Stimulated activated naive CD8-positive, alpha-beta T cell treated with anti-CD3 and anti-CD28 coated beads, Interleukin-15, Interleukin-2, amounts not matched to agents 100 ng/mL and 50 ng/mL, for 24 hours (primary cell): ENCODE data around the gene MIEF1.

Experiments used
- H3K27ac Mint-ChIP-seq: one replicate; pipeline ENCODE4 v1.8.0; 2021; ENCODE audit warnings: mild to moderate bottlenecking, mixed read lengths
- H3K27me3 Mint-ChIP-seq: one replicate; pipeline ENCODE4 v1.8.0; 2021; ENCODE audit warnings: mixed read lengths
- H3K36me3 Mint-ChIP-seq: one replicate; pipeline ENCODE4 v1.8.0; 2021; ENCODE audit warnings: low read depth, mixed read lengths
- H3K4me1 Mint-ChIP-seq: one replicate; pipeline ENCODE4 v1.8.0; 2021; ENCODE audit warnings: low read depth, mixed read lengths
- H3K4me3 Mint-ChIP-seq: one replicate; pipeline ENCODE4 v1.8.0; 2021; ENCODE audit warnings: mild to moderate bottlenecking, mixed read lengths
- H3K9me3 Mint-ChIP-seq: one replicate; pipeline ENCODE4 v1.8.0; 2021; ENCODE audit warnings: mixed read lengths

Gene MIEF1

DNA sequence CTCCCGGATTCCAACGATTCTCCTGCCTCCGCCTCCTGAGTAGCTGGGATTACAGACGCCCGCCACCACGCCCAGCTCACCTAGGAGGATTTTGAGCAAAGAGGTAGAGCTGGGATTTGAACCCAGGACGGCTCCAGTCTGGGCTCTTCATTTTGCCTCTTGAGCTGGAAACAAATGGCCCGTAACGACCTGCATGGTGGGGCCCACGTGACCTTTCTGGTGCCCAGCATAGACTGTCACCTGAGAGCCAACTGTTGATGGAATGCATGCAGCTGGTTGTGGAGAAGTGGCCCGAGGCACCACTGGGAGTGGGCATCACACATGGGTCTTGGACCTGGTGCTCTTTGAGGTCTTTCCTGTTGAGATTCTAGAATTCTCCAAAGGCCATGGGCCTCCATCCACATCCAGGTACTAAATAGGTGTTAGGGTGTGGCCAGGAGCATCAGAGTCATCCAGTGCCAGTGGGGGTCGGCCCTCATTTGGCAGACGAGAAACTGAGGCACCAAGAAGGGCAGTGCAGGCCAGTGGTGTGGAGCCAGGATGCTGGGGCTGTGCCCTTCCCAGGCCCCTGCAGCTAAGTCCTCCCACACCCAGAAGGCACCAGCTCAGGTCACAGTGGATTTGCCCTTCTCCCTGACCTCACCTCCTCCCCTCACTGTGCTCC lies 22.1 kb downstream of the MIEF1 start:
- Mint-ChIP-seq H3K36me3 (peaks cover 61% of the 10 kb centered on the region), H3K27ac (peak overlapping the region; percentile 81), H3K9me3 (no peaks in the 10 kb centered on the region), H3K4me3 (peak overlapping the region; percentile 59), H3K4me1 (peaks cover 72% of the 10 kb centered on the region), H3K27me3 (peaks cover 3% of the 10 kb centered on the region)

DNA sequence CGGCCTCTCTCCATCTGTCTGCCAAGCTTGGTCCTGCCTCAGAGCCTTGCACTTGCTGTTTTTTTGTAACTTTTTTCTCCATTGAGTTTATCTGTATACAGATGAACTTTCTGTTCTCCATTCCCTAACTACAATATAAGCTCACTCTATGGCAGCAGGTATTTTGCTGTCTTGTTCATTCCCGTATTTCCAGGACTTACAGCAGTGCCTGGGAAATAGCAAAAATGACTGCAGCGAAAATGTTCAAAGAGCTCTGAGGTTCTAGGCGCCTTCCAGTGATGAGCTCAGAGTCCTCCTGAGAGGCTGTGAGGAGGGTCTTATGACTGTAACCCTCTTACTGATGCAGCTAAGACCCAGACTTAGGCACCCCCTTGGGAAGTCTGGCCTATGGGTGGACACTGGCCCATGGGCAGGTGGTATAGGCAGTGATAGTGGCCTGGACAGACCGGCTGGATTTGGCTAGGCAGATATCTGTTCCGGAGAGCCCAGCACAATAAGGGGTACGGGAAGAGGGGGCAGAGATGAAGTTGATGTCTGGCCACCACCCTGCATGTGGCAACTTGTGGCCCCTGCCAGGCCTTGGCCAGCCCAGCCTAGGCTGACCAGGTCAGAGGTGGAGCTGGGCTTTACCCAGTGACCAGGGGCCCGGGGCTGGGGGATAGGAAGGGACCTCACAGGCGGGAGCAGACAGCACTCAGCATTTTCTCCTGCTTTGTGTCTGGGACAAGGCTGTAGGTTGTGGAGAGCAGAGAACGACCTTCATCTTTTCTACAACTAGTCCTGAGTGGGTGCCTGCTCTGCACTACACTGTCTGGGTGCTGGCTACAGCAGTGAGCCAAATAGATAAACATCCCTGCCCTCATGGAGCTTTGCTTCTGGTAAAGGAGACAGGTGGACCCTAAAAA lies 22.9 kb downstream of the MIEF1 start:
- H3K27me3 Mint-ChIP-seq = peaks cover 3% of the 10 kb centered on the region
- peak overlapping the region; percentile 59 for H3K4me3 Mint-ChIP-seq
- peak overlapping the region; percentile 81 for H3K27ac Mint-ChIP-seq
- H3K36me3 Mint-ChIP-seq = peaks cover 68% of the 10 kb centered on the region
- peaks cover 78% of the 10 kb centered on the region for H3K4me1 Mint-ChIP-seq
- no peaks in the 10 kb centered on the region for H3K9me3 Mint-ChIP-seq

DNA sequence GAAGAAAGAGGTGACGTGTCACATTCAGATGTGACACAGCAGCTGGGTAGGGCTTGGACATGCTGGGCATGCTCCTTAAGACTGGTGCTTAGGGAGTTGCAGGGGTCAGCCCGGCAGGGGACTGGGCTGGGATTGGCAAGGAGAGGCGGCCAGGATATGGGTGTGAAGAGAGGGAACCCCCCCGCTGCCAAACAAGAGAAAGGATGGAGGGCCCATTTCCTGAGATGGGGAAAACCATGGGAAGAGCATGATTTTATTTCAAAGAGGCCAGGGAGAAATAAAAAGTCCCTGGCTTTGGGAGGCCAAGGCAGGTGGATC lies 23.5 kb downstream of the MIEF1 start:
- no peaks in the 10 kb centered on the region for H3K9me3 Mint-ChIP-seq

DNA sequence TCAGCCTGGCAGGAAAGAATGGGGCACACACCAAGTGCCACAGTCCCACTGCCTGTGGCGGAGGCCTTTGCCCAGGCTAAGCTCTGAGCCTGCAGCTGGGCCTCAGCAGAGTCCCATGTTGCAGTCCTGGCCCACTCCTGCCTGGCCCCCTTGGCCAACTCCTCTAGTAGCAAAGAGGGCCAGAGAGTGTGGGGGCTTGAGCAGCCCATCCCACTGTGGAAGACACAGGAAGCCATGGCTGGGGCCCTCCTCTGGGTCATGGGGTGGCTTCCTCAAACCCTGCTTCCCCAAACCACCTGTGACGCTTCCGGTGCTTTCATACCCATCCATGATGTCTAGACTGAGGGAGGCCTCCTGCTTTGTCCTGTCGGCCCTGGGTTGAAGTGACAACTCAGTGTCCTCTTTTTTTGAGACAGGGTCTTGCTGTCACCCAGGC lies 24.7 kb downstream of the MIEF1 start:
- Mint-ChIP-seq H3K27me3 (no peaks in the 10 kb centered on the region), H3K4me1 (peaks cover 88% of the 10 kb centered on the region), H3K36me3 (peaks cover 67% of the 10 kb centered on the region), H3K9me3 (no peaks in the 10 kb centered on the region), H3K27ac (peak overlapping the region; percentile 18), H3K4me3 (no peak overlapping the region)

More for the DNA sequence above, 23.5 kb downstream of the MIEF1 start:
- H3K36me3 Mint-ChIP-seq = peaks cover 68% of the 10 kb centered on the region
- H3K4me3 Mint-ChIP-seq = peak overlapping the region; percentile 28
- no peaks in the 10 kb centered on the region for H3K27me3 Mint-ChIP-seq
- peak overlapping the region; percentile 78 for H3K27ac Mint-ChIP-seq
- peaks cover 81% of the 10 kb centered on the region for H3K4me1 Mint-ChIP-seq

DNA sequence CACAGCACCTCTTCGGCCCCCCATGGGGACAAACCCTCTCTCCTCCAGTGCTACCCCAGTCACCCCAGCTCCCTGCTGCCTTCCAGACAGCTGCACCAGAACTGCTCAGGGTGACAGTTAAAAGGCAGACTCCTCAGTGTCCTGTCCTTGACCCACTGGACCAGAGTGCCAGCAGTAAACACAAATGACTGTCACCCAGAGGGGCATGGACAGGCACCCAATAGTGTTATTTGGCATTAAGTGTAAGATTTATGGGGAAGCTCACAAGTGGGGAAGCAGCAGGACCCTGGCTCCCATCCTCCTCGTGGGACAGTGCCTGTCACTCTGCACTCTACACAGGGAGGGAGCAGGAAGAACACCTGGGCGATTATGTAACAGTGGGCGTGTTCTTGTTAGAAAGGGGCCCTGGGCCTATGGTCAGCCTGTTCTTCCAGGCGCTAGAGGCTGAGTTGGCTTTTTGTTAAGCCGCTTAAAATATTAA lies 25.4 kb downstream of the MIEF1 start:
- peaks cover 62% of the 10 kb centered on the region for H3K36me3 Mint-ChIP-seq
- H3K4me3 Mint-ChIP-seq = no peak overlapping the region
- H3K27me3 Mint-ChIP-seq = no peaks in the 10 kb centered on the region
- H3K4me1 Mint-ChIP-seq = peaks cover 84% of the 10 kb centered on the region
- H3K9me3 Mint-ChIP-seq = no peaks in the 10 kb centered on the region
- peak overlapping the region; percentile 18 for H3K27ac Mint-ChIP-seq

DNA sequence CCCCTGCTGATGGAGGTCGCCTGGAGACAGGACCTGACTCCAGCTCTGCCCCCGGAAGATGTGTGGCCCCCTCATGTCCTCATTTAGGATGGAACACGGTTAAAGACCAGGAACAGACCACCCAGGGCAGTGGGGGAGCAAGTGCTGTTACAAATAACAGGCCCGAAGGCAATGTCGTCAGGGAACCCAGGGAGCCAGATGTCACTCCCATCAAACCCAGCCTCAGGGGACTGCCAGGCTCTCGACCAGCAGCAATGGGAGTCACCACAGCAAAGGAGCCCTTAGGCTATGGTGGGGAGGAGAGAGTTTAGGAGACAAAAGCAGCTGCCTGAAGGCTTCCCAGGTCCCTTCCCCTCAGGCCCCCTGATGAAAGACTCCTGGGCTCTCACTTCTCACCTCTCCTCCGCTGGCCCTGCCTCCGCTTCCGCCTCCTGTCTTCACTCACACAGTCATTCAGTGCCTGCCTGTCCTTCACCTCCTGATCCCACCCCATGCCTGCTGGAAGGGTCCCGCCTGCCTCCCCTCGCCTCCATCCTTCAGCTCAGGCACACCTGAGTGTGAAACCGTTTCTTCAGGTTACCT lies 26.1 kb downstream of the MIEF1 start:
- H3K27ac Mint-ChIP-seq = peak overlapping the region; percentile 54
- H3K36me3 Mint-ChIP-seq = peaks cover 56% of the 10 kb centered on the region
- peak overlapping the region; percentile 78 for H3K4me3 Mint-ChIP-seq
- no peaks in the 10 kb centered on the region for H3K9me3 Mint-ChIP-seq
- H3K4me1 Mint-ChIP-seq = peaks cover 80% of the 10 kb centered on the region
- H3K27me3 Mint-ChIP-seq = no peaks in the 10 kb centered on the region

DNA sequence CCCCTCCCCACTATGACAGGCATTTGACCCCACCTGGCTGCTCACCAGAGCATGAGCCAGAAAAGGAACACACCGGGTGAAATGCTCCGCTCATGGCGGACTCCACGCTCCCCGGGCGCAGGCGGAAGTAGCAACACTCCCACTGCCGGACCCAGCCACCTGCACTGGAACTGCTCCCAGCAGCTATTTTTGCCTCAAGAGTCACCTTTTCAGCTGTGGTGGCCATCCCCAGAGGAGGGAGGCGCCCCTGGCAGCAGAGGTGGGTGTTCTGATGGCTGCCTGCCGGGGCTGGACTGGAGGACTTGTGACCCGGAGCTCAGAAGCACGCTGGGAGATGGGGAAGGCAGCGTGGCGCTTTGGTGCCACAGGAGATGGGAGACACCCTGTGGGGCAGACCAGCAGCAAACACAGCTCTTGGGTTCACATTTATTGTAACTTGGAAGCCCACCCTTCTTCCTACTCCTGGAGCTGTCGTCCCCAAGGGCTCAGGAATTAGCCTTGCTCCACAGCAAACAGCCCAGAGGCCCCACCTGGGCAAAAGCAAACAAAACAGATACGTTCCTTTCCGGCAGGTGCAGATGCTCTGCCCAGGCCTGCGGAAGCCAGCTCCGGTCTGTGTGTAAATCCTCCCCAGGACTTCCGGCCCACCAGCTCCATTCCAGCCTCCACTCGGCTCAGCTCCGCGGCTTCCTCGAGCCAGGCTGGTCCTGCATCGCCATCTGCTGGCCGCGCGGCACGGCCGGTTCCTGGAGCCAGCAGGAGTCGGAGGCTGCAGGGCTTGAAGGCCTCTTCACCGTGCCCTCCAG lies 26.8 kb downstream of the MIEF1 start:
- Mint-ChIP-seq H3K36me3 (peaks cover 51% of the 10 kb centered on the region), H3K27ac (peak overlapping the region; percentile 70), H3K27me3 (no peaks in the 10 kb centered on the region), H3K4me1 (peaks cover 78% of the 10 kb centered on the region), H3K9me3 (no peaks in the 10 kb centered on the region), H3K4me3 (peak overlapping the region; percentile 78)

DNA sequence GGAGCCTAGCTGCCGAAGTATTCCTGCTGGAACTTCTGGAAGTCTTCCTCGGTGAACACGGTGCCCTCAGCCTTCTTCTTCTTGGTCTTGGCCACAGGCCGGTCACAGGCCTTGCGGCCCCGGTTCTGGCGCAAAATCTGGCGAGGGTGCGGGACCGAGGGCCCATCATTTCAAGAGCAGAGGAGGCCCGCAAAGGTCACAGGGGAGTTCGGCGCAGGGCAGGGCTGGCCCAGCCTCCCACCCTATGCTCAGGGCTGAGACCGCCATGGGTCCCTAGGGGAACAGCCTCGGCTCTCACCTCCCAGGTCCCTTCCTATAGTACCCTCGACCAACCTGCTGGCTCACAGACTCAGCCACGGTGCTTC lies 27.4 kb downstream of the MIEF1 start:
- H3K4me1 Mint-ChIP-seq = peaks cover 76% of the 10 kb centered on the region
- peak overlapping the region; percentile 70 for H3K27ac Mint-ChIP-seq
- H3K4me3 Mint-ChIP-seq = peak overlapping the region; percentile 78
- H3K27me3 Mint-ChIP-seq = no peaks in the 10 kb centered on the region
- H3K9me3 Mint-ChIP-seq = no peaks in the 10 kb centered on the region
- H3K36me3 Mint-ChIP-seq = peaks cover 46% of the 10 kb centered on the region

DNA sequence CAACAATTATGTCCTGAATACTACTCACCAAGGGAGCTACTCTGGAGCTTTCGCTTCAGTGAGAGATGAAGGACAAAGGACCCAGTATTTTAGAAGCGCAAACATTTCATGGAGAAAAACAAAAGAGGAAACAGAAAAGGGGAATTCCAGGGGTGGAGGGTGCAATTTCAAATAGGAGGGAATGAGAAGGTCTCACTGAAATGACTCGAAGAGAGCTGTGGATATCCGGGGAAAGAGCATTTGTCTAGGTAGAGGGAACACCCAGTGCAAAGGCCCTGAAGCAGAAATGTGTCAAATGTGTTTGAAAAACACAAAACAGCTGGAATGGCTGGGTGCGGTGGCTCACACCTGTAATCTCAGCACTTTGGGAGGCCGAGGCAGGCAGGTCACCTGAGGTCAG lies 28.0 kb downstream of the MIEF1 start:
- Mint-ChIP-seq H3K4me3 (peak overlapping the region; percentile 78), H3K36me3 (peaks cover 40% of the 10 kb centered on the region), H3K27me3 (no peaks in the 10 kb centered on the region), H3K9me3 (no peaks in the 10 kb centered on the region), H3K4me1 (peaks cover 71% of the 10 kb centered on the region), H3K27ac (peak overlapping the region; percentile 67)

DNA sequence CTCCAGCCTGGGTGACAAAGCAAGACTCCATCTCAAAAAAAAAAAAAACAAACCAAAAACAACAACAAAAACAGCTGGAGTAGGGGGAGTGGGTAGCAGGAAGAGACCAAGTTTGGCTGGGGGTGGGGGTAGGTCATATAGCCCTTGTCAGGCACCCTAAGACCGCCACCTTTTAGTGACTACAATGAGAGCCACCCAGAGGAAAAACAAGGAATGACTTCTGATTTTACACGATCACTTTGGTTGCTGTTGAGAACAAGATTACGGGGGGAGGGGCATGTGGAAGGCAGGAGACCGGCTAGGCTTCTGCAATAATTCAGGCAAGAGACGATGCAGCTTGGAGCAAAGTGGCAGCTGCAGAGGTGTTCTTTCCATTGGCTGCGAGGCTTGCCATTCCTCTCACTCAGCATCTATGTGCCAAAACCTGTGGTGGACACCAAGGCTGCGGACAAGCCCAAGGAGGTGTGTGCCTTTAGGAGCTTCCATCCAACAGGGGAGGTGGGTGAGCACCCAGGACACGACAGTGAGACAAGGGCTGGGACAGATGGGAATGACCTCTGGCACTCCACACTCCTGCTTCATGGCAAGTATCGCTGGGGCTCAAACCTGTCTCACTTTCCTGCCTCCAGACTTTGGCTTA lies 28.7 kb downstream of the MIEF1 start:
- Mint-ChIP-seq H3K27ac (peak overlapping the region; percentile 96), H3K4me1 (peaks cover 64% of the 10 kb centered on the region), H3K36me3 (peaks cover 33% of the 10 kb centered on the region), H3K9me3 (no peaks in the 10 kb centered on the region), H3K27me3 (no peaks in the 10 kb centered on the region), H3K4me3 (peak overlapping the region; percentile 96)

DNA sequence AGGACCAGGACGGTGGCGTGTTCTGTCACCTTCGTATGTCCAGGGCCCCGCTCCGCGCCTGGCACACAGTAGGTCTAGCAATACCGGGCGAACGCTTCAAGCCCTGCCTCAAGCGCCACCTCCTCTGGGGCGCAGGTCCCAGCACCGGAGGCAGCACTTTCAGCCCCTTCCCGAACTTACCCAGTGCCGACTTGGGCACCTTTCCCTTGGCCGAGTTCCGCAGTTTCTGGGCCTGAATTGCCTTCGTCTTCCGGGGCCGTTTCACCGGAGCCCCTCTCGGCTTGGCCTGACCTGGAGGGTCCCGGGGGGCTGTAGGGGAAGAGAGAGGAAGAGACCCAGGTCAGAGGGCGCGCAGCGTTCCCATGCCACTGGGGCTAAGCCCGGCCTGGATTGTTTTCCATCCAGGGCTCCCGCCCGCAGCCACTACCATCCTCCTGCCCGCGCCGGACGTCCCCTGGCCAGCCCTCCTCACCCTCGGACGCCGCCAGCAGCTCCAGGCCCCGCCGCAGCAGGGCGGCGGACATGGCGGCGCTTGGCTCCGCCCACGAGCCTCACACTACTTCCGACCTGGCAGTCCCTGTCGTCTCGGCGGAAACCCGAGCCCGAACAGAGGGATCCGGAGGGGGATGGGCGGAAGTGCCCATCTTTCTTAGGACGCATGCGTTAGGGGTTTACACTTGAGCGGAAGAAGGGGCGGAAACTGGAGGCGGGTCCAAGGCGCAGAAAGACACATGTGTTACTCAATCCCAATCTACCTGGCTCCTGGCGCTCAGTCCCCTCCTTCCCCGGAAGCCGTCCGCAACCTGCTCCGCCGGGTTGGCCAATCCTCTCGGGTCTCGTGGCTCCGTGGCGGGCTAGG lies 30.4 kb downstream of the MIEF1 start, which contains the start of gene RPS19BP1:
TSS of gene RPS19BP1 (minus strand) at position 534 of the 859 bp plus-strand sequence. CDS start at position 524, 10 bp downstream.
- Mint-ChIP-seq H3K4me1 (peaks cover 50% of the 10 kb centered on the region), H3K4me3 (peak within 1 kb of the TSS; percentile 96), H3K36me3 (peaks cover 33% of the 10 kb centered on the region), H3K27ac (peak within 1 kb of the TSS; percentile 96), H3K9me3 (no peaks in the 10 kb centered on the region), H3K27me3 (no peaks in the 10 kb centered on the region)

DNA sequence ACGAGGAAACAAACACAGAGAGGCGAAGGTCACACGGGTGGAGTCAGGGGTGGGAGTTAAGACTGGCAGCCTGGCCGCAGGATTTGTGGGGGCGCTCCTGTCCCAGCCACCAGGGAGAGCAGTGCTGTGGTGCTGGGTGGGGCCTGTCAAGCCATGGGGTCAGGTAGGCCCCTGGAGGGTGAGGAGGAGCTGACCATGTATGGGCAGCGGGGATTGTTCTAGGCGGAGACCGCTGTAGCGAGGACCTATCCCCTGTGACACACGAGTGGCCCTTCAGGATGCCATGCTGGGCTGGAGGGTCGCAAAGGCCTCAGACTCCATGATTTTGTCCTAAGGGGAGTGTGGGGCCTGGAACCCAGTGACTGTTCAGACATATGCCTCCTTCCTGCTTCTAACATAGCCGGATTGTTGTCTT lies 32.0 kb downstream of the MIEF1 start:
- Mint-ChIP-seq H3K27ac (peak overlapping the region; percentile 36), H3K36me3 (peaks cover 28% of the 10 kb centered on the region), H3K9me3 (no peaks in the 10 kb centered on the region), H3K4me3 (no peak overlapping the region), H3K27me3 (no peaks in the 10 kb centered on the region), H3K4me1 (peaks cover 40% of the 10 kb centered on the region)

DNA sequence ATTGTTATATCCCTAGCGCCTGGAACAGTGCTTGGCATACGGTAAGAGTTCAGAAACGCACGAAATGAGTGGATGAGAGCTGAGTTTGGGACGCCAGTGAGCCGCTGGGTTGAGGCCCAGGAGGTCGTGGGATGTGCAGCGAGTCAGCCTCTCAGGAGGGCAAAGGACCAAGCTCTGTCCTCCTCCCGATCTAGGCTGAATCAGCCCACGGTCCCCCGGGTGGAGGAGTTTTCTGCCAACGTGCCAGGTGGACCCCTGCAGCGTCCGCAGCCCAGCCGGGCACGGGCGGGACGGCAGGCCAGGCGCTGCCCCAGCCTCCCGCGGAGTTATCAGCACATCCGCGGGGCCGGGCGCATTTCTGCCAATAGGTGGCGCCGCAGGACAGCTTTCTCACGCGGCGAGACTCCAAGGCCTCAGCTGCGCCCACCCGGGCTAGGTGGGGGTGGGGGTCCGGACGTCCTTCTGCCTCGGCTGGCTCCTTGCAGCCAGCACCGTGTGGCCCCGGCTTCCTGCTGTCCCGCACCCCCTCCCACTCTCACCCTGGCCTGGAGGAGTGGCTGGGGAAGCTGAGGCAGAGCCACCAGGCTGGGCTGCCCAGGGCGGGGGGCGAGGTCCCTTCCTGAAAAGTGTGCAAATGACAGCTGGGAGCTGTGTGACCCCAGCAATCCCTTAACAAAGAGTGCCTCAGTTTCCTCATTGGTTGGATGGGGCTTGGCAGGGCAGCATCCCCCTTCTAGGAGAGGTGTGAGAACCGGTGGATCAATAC lies 32.7 kb downstream of the MIEF1 start:
- peaks cover 33% of the 10 kb centered on the region for H3K4me1 Mint-ChIP-seq
- no peaks in the 10 kb centered on the region for H3K9me3 Mint-ChIP-seq
- H3K27me3 Mint-ChIP-seq = no peaks in the 10 kb centered on the region
- peaks cover 22% of the 10 kb centered on the region for H3K36me3 Mint-ChIP-seq
- no peak overlapping the region for H3K27ac Mint-ChIP-seq
- no peak overlapping the region for H3K4me3 Mint-ChIP-seq
